HEK293 (cell line): ENCODE data around the gene ACVR1.
A peak's percentile ranks its signal among the peaks of the same experiment; 100 is the strongest.

Source experiments
- CTCF ChIA-PET: fragments of 350-600 bp; formaldehyde crosslinking; extraction: SDS; loops from one replicate; lab custom pipeline; 2021; ENCODE audit warnings: antibody characterized with exemption; lab: Yijun Ruan, JAX
- POLR2A ChIA-PET: fragments of 300-600 bp; formaldehyde crosslinking; extraction: SDS; loops from one replicate; lab custom pipeline; 2020; ENCODE audit warnings: antibody characterized with exemption, inconsistent platforms; lab: Yijun Ruan, JAX
- H3K27ac ChIP-seq: fragments of 200-500 bp; sonication (Bioruptor generic); 2 replicates; pipeline ENCODE4 v1.5.1; 2014; ENCODE audit warnings: low read depth, low read length, control low read depth, inconsistent platforms; ENCODE audit errors: extremely low read depth
- H3K36me3 ChIP-seq, 2 experiments: fragments of 200-500 bp in 1 of 2; sonication (Bioruptor generic) in 1 of 2; 1 replicate in 1 of 2; 2 replicates in 1 of 2; pipeline ENCODE4 v1.5.1; 2014 to 2017; ENCODE audit warnings: inconsistent platforms in 2 of 2, low read length in 2 of 2; ENCODE audit not compliant: control insufficient read depth in 2 of 2, insufficient read depth in 1 of 2
- H3K4me1 ChIP-seq: fragments of 200-500 bp; sonication (Bioruptor generic); 2 replicates; pipeline ENCODE4 v1.5.1; 2014; ENCODE audit warnings: mild to moderate bottlenecking, low read length, inconsistent platforms; ENCODE audit not compliant: control insufficient read depth, insufficient read depth
- H3K4me3 ChIP-seq: 2 replicates; pipeline ENCODE4 v1.5.1; 2011; ENCODE audit warnings: low read depth, mild to moderate bottlenecking, control low read depth, low read length, moderate library complexity
- H3K9me3 ChIP-seq: fragments of 200-500 bp; sonication (Bioruptor generic); 2 replicates; pipeline ENCODE4 v1.5.1; 2014; ENCODE audit warnings: low read depth, low read length, inconsistent platforms; ENCODE audit not compliant: control insufficient read depth, insufficient read depth
- EGR2 ChIP-seq: fragments of 450-650 bp; formaldehyde crosslinking; IDR thresholded peaks from 2 replicates; pipeline ENCODE4 v1.5.1; 2016; ENCODE audit warnings: low read depth, missing biosample characterization, missing genetic modification characterization
- OVOL3 ChIP-seq: fragments of 450-650 bp; formaldehyde crosslinking; IDR thresholded peaks from 2 replicates; pipeline ENCODE4 v1.5.1; 2016; ENCODE audit warnings: missing biosample characterization, missing genetic modification characterization
- PBX3 ChIP-seq: sonication (generic); formaldehyde crosslinking; IDR thresholded peaks from 2 replicates; pipeline ENCODE4 v1.8.1; 2022; ENCODE audit warnings: mild to moderate bottlenecking, moderate library complexity, missing genetic modification reagents
- SP3 ChIP-seq: fragments of 450-650 bp; formaldehyde crosslinking; IDR thresholded peaks from 2 replicates; pipeline ENCODE4 v1.5.1; 2016; ENCODE audit warnings: missing biosample characterization, missing genetic modification characterization
- SP7 ChIP-seq: fragments of 450-650 bp; formaldehyde crosslinking; IDR thresholded peaks from 2 replicates; pipeline ENCODE4 v1.5.1; 2016; ENCODE audit warnings: missing biosample characterization, missing genetic modification characterization
- ZBTB1 ChIP-seq: fragments of 450-650 bp; formaldehyde crosslinking; IDR thresholded peaks from 2 replicates; pipeline ENCODE4 v1.5.1; 2016; ENCODE audit warnings: missing biosample characterization, missing genetic modification characterization
- ZFHX2 ChIP-seq: fragments of 450-650 bp; formaldehyde crosslinking; conservative IDR thresholded peaks from 2 replicates; pipeline ENCODE4 v1.5.1; 2016; ENCODE audit warnings: missing biosample characterization, missing genetic modification characterization
- ZNF146 ChIP-seq: fragments of 450-650 bp; formaldehyde crosslinking; IDR thresholded peaks from 2 replicates; pipeline ENCODE4 v1.5.1; 2016; ENCODE audit warnings: missing biosample characterization, missing genetic modification characterization
- ZNF174 ChIP-seq: fragments of 450-650 bp; formaldehyde crosslinking; IDR thresholded peaks from 2 replicates; pipeline ENCODE4 v1.5.0; 2017; ENCODE audit warnings: missing biosample characterization, mild to moderate bottlenecking, missing genetic modification characterization
- ZNF239 ChIP-seq: fragments of 450-650 bp; formaldehyde crosslinking; IDR thresholded peaks from 2 replicates; pipeline ENCODE4 v1.5.1; 2016; ENCODE audit warnings: missing biosample characterization, missing genetic modification characterization
- ZNF302 ChIP-seq: fragments of 450-650 bp; formaldehyde crosslinking; IDR thresholded peaks from 2 replicates; pipeline ENCODE4 v1.5.1; 2016; ENCODE audit warnings: missing biosample characterization, missing genetic modification characterization, low read depth
- ZNF366 ChIP-seq: fragments of 450-650 bp; formaldehyde crosslinking; conservative IDR thresholded peaks from 2 replicates; pipeline ENCODE4 v1.5.1; 2016; ENCODE audit warnings: missing biosample characterization, missing genetic modification characterization
- ZNF488 ChIP-seq: fragments of 450-650 bp; formaldehyde crosslinking; IDR thresholded peaks from 2 replicates; pipeline ENCODE4 v1.5.1; 2016; ENCODE audit warnings: missing biosample characterization, missing genetic modification characterization
- ZNF513 ChIP-seq: fragments of 450-650 bp; IDR thresholded peaks from 2 replicates; pipeline ENCODE4 v1.5.1; 2018; ENCODE audit warnings: missing biosample characterization, missing genetic modification characterization
- ZNF558 ChIP-seq: fragments of 450-650 bp; formaldehyde crosslinking; IDR thresholded peaks from 2 replicates; pipeline ENCODE4 v1.5.1; 2016; ENCODE audit warnings: missing biosample characterization, missing genetic modification characterization
- ZNF600 ChIP-seq: fragments of 450-650 bp; formaldehyde crosslinking; IDR thresholded peaks from 2 replicates; pipeline ENCODE4 v1.5.1; 2016; ENCODE audit warnings: missing biosample characterization, missing genetic modification characterization
- ZNF610 ChIP-seq: fragments of 450-650 bp; formaldehyde crosslinking; IDR thresholded peaks from 2 replicates; pipeline ENCODE4 v1.5.1; 2016; ENCODE audit warnings: missing biosample characterization, missing genetic modification characterization, borderline replicate concordance
- ZNF664 ChIP-seq: fragments of 450-650 bp; formaldehyde crosslinking; IDR thresholded peaks from 2 replicates; pipeline ENCODE4 v1.5.1; 2016; ENCODE audit warnings: missing biosample characterization, missing genetic modification characterization
- ZNF701 ChIP-seq: fragments of 450-650 bp; formaldehyde crosslinking; IDR thresholded peaks from 2 replicates; pipeline ENCODE4 v1.5.1; 2016; ENCODE audit warnings: missing biosample characterization, missing genetic modification characterization
- ZNF76 ChIP-seq: fragments of 450-650 bp; formaldehyde crosslinking; IDR thresholded peaks from 2 replicates; pipeline ENCODE4; 2016; ENCODE audit warnings: low read depth, missing biosample characterization, missing genetic modification characterization, borderline replicate concordance
- ZXDB ChIP-seq: fragments of 450-650 bp; formaldehyde crosslinking; IDR thresholded peaks from 2 replicates; pipeline ENCODE4 v1.5.1; 2016; ENCODE audit warnings: missing biosample characterization, missing genetic modification characterization
- TF ChIP-seq, protein P1 (sequence below): fragments of 450-650 bp; formaldehyde crosslinking; IDR thresholded peaks from 2 replicates; pipeline ENCODE4 v1.5.1; 2016; ENCODE audit warnings: missing biosample characterization, missing genetic modification characterization, borderline replicate concordance
- TF ChIP-seq, protein P2 (sequence below): fragments of 450-650 bp; formaldehyde crosslinking; IDR thresholded peaks from 2 replicates; pipeline ENCODE4 v1.5.1; 2017; ENCODE audit warnings: missing biosample characterization, missing genetic modification characterization

Gene ACVR1

DNA sequence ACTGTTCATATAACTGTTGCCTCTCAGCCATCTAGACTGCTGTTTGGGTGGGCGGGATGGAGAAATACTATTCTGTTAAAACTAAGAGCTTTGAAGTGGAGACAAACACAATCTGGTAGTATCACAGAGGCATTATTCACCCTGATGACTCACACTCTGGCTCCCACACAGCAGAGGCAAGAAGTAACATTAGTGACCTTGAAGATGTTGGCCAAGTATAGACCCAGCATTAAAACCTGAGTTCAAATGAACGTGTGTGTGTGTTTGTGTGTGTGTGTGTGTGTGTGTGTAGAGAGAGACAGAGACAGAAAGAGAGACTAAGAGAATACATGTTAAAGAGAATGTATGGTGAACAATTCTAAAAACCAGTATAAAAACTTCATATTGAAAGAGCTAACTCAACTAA, 22.5 kb upstream of the ACVR1 start:
- CTCF ChIA-PET, result no interaction called here
- peak; percentile 51; the same call in 1 of the 2 replicates for TF ChIP-seq EGR2 (tag by site-specific recombination)
- TF ChIP-seq ZFHX2 (tag by site-specific recombination), result peak; percentile 78
- no peak for TF ChIP-seq ZXDB (tag by site-specific recombination)
- 0 out of 2 replicates have a peak, but pooled peaks have one; percentile 18 for TF ChIP-seq ZNF600 (tag by site-specific recombination)
- 0 out of 2 replicates have a peak, but pooled peaks have one; percentile 32 for TF ChIP-seq SP7
- TF ChIP-seq, all 188 proteins: peak for 4
- POLR2A ChIA-PET, result interaction anchor here (1.3 kb wide), 1 partner anchor 20 kb away, joined by 3 read pairs; no protein-coding TSS in a partner anchor
- no peaks in the 10 kb centered on the region for H3K9me3 ChIP-seq
- no peak overlapping the region for H3K4me3 ChIP-seq
- no peaks in the 10 kb centered on the region for H3K4me1 ChIP-seq
- H3K36me3 ChIP-seq, result no peaks in the 10 kb centered on the region
- H3K27ac ChIP-seq, result no peak overlapping the region

GRCh38 chr2:157897106-157897971, 21.2 kb upstream of the ACVR1 start:
- H3K27ac ChIP-seq, result no peak overlapping the region
- H3K4me1 ChIP-seq, result no peaks in the 10 kb centered on the region
- no peak overlapping the region for H3K4me3 ChIP-seq
- CTCF ChIA-PET, result no interaction called here
- H3K36me3 ChIP-seq, result no peaks in the 10 kb centered on the region
- no peak for TF ChIP-seq ZNF488 (tag by site-specific recombination)
- TF ChIP-seq PBX3 (CRISPR knock-in tag), result no peak
- TF ChIP-seq ZNF76 (tag by site-specific recombination), result no peak
- TF ChIP-seq, protein P1, sequence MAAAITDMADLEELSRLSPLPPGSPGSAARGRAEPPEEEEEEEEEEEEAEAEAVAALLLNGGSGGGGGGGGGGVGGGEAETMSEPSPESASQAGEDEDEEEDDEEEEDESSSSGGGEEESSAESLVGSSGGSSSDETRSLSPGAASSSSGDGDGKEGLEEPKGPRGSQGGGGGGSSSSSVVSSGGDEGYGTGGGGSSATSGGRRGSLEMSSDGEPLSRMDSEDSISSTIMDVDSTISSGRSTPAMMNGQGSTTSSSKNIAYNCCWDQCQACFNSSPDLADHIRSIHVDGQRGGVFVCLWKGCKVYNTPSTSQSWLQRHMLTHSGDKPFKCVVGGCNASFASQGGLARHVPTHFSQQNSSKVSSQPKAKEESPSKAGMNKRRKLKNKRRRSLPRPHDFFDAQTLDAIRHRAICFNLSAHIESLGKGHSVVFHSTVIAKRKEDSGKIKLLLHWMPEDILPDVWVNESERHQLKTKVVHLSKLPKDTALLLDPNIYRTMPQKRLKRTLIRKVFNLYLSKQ, result no peak
- no peak for TF ChIP-seq ZNF664 (tag by site-specific recombination)
- TF ChIP-seq ZNF513 (tag by site-specific recombination), result no peak
- TF ChIP-seq, protein P2, sequence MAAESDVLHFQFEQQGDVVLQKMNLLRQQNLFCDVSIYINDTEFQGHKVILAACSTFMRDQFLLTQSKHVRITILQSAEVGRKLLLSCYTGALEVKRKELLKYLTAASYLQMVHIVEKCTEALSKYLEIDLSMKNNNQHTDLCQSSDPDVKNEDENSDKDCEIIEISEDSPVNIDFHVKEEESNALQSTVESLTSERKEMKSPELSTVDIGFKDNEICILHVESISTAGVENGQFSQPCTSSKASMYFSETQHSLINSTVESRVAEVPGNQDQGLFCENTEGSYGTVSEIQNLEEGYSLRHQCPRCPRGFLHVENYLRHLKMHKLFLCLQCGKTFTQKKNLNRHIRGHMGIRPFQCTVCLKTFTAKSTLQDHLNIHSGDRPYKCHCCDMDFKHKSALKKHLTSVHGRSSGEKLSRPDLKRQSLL, result no peak
- TF ChIP-seq ZNF610 (tag by site-specific recombination), result no peak
- TF ChIP-seq ZNF701, result no peak
- TF ChIP-seq ZNF558 (tag by site-specific recombination), result no peak
- no peak for TF ChIP-seq OVOL3 (tag by site-specific recombination)
- TF ChIP-seq SP3 (tag by site-specific recombination), result no peak
- TF ChIP-seq ZNF239 (tag by site-specific recombination), result no peak
- TF ChIP-seq ZNF366 (tag by site-specific recombination), result no peak
- TF ChIP-seq ZNF174 (tag by site-specific recombination), result no peak
- TF ChIP-seq ZBTB1 (tag by site-specific recombination), result no peak
- no peak for TF ChIP-seq ZNF302 (tag by site-specific recombination)
- no peak for TF ChIP-seq ZXDB (tag by site-specific recombination)
- TF ChIP-seq ZNF146, result no peak
- TF ChIP-seq ZFHX2 (tag by site-specific recombination), result no peak
- no peaks in the 10 kb centered on the region for H3K9me3 ChIP-seq
- POLR2A ChIA-PET, result no interaction called here
